DOHH2 (cell line): ENCODE measurements around the gene EPB41L2.

Source experiments
- CTCF ChIP-seq: fragments of 200-600 bp; sonication (generic); IDR thresholded peaks from one replicate; pipeline ENCODE4 v1.5.1; 2014; ENCODE audit warnings: antibody characterized with exemption, mild to moderate bottlenecking, low read depth, low read length; ENCODE audit not compliant: poor library complexity, severe bottlenecking
- EZH2phosphoT487 ChIP-seq: fragments of 200-600 bp; sonication (generic); IDR thresholded peaks from 2 replicates; pipeline ENCODE4 v1.6.1; 2017; ENCODE audit warnings: borderline replicate concordance, mild to moderate bottlenecking, antibody characterized with exemption, low read length, moderate library complexity, mixed read lengths

GRCh38 chr6:131048459-131048858, 14.6 kb downstream of the EPB41L2 start:
- TF ChIP-seq CTCF: no peak
- no peak for TF ChIP-seq EZH2phosphoT487
